NCI-H1092 treated with DMSO at 0.1 percent for 48 hours (cell line): ENCODE data around the gene FNDC1.

Experiments used
- DNase-seq: peaks from one replicate; lab custom pipeline; 2025; lab: John Stamatoyannopoulos, UW

Gene FNDC1

DNA sequence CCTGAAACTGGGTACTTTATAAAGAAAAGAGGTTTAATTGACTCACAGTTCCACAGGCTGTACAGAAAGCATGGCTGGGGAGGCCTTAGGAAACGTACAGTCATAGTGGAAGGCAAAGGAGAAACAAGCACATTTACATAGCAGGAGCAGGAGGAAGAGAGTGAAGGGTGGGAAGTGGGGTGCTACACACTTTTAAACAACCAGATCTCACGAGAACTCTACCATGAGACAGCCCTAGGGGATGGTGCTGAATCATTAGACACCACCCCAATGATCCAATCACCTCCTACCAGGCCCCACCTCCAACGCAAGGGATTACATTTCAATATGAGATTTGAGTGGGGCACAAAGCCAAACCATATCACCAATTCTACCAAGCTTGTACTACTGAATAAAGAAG is 7.4 kb upstream of the FNDC1 start:
- no peak for DNase-seq

DNA sequence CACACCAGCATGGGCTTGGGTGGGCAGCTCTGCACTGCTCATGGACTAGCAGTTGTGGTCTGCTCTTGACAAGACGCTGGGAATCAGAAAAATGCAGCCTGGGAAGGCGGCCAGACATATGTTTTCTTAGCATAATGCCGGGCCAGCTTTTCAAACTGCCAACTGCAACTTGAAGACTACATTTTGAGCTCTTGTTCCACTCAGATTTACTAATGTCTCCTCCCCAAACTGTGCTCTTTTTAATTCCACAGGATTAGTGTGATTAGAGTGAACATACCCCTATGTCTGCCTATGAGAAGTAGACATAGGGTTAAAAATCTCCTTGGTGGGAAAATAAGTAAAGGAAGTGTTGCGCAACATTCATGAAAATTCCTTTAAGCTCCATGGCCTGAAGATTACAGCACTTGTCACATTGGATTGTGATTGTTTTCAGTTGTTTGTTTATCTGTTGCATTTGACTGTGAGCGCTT is 5.3 kb upstream of the FNDC1 start:
- no peak for DNase-seq

DNA sequence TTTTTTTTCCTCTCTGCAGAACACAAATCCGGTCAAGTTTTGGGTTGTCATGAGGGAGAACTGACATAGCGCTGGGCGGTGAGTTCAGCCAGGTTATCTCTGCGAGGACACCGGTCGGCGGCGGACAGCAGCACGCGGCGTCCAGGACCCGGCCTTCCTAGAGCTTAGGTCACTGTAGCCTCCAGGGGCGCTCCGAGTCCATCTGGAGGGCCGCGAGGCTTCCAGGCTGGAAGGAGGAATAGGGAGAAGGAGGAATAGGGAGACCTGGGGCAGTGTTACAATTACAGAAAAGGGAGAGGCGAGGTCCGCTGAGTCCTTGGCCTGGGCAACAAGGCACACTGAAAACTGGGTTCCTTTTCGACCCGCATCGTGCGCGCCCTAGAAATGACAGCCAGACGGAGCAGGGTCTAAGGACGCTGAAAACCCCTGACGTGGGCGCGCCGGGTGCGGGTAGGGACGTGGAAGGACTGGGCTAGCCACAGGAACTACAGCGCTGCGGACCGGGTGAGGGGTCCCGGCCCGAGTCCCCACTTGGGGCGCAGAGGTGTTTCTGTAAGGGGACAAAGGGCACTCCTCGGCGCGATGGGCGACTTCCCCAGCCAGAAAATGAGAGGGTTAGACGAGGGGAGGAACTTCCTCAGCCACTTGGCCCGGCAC is 536 bp upstream of the FNDC1 start:
- DNase-seq, result peak; percentile 12

DNA sequence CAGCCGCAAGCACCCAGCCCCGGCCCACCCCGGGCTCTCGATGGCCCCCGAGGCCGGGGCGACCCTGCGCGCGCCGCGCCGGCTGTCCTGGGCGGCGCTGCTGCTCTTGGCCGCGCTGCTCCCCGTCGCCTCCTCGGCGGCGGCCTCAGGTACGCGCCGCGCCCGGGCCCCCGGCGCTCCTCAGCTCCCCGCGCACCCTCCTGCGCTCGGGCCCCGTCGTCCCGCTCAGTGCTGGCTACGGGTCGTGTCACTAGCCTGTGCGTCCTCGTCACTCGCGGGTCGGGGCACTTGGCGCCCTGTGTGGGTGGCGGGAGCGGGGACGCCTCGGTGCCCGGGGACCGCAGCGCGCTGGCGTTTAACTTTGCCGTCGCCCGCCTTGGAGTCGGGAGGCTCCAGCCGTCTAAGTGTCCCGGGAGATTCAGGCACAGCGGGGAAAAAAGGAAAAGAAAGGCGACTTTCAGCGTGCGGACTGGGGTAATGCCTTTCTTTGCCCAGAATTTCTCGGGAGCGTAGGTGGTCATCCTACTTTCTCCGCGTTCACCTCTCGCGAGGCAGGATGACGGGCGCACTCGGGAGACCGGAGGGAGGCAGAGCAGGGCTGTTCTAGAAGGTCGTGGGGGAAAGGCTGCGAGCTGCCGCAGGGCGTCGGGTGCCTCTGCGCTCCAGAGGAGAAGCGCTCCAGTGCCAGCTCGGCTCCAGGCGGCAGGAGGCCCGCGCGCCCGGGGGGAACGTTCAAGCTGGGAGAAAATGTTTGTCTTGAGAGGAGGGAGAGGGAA is 545 bp downstream of the FNDC1 start:
- peak; percentile 5 for DNase-seq

DNA sequence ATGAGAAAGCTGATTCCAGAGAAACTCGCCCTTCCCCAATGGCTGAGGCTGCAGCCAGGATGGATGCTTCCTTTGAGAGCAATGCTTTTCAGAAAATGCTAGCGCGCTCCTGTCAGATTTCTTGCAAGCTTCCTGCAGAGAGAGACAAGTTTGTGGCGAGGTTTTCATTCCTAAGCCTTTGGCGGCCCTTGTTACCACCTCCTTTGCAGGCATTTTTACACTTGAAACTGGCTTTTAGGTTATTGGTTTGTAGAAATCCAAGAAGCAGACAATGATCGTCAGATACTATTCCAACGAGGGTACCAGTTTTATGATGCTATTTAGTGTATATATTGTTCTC is 1.1 kb downstream of the FNDC1 start:
- DNase-seq, result no peak

DNA sequence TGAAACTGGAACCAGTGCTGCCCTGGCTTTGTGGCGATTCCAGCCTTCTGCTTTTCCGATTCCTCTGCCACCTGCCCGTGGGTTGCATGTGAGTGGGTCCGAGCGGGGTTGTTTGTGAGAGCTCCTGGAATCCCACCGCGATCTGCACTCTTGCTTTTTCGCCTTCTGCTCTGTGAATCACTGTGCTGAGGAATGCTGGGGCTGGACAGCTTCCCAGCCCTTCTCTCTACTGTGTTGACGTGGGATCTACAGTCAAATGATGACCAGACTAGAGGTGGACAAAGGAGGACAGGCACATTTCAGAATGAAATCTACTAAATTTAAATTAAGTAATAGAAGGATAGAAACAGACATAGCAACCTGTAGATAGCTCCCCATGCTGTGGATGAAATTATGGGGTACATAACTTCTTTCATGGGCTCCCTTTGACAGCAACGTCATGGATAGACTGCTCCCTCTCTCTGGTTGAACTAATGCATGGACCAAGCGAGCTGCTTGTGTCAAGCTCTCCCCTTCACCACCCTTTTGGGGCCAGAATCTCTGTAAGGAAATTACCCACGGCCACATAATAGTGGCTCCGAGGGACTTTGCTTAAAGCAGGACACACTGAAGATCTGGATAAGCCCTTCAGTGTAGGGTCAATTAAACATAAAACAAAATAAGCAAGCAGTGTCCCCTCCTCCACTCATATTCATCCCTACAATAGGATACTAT is 2.0 kb downstream of the FNDC1 start:
- DNase-seq, result no peak

DNA sequence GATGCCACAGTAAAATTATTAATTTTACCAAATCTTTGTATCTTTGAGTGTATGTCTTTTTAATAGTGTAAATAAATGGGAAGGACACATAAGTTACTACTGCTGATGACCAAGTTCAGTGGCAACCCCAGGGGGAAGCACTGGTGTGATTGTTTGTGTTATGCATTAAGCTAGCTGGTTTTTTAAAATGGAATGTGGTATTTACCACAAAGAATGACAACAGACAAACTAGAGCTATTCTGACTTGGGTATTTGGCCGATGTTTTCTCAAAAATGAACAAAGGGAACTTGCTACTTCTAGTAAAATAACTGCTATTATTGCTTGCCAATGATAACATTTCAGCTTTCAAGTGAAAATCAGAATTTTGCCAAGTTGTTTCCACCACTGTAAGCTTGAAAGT is 2.9 kb downstream of the FNDC1 start:
- no peak for DNase-seq

DNA sequence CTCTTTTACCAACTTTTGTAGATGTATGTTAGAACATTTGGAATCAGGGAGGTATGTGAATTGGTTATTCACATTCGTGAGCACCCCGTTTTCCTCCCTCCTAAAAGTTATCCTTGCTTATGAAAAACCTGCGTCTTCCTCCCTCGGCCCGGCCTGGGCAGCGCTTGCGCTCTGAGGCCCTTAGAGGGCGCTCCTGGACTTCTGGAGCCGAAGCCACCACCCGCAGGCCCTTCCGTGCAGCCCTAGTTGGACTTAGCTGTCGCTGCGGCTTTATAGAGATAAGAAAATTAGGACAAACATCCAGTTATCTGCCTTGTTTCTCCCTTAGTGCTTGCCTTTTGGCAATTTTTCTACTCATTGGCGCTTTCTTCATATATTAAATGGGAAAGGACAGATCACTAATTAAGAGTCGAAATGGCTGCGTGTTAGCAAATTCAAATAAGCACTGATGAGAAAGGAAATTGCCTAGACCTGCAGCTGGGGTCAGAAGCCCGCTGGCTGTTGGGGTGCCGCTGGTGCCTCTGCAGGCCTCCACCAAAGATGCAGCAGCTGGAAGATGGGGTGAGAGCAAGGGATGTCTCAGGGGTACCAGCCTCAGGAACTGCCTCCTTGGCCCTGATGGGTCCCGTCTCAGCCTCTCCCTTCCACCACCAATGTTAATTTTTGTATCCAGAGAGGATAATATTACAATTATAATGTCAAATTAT is 5.2 kb downstream of the FNDC1 start:
- DNase-seq, result peak; percentile 46

DNA sequence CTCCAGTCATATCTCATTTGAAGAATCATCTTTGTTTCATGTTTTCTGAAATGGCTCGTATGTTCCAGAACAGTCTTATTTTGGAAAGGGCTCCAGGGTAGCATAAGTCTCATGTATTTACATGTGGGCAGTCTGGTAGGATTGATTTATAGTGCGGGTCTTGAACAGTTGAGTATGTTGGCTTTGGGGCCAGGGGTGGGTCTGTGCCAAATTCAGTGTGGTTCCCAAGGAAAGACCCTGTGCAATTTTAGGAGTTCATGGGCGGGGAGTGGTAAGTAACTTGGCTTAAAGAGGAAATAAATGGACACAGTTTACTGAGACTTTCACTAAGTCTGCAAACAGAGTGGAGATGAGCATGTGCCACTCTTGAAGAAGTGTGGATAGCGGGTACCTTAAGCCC is 7.7 kb downstream of the FNDC1 start:
- DNase-seq, result no peak

DNA sequence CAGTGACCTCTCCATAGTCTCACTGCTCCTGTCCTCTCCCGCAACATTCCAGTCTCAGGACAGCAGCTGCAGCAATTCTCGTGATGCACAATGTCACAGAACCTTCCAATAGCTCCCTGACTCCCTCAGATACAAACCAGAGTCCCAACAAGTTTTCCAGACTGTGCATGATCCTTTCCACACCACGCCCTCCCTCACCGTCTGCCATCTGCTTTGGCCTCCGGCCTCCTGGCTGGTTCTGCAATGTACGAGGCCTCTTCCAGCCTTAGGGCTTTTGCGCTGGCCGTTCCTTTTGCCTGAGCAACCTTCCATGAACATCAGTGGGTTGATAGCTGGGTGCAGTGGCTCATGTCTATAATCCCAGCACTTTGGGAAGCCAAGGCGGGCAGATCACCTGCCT is 9.6 kb downstream of the FNDC1 start:
- DNase-seq, result no peak

DNA sequence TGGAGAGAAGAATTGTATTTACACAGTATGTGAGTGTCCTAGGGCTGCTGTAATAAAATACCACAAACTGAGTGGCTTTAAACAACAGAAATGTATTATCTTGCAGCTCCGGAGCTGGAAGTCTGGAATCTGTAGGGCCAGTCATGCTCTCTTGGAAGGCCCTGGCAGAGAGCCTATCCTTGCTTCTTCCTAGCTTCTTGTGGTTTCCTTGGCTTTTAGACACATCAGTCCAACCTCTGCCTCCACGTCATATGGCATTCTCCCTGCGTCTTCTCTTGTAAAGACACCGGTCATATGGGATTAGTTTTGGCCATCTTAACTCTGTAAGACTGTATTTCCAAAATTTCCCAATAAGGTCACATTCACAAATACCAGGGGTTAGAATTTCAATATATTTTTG is 10.8 kb downstream of the FNDC1 start:
- DNase-seq, result no peak

DNA sequence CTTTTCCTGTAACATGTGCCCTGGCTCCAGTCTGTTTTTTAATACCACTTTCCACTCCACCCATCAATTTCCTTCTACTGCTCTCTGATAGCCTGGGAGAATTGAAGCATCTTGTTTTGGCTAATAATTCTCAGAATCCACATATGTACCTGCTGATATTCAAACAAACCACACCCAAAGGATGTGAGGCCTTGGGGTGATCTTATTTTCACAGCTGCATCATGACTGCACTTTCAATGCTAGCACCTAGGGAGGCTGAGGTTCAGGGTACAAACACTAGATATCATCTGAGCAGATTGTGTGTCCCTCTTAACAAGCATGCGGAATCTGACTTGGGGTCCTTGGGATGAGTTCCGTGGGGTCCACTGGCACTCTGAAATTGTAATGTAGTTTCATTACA is 12.7 kb downstream of the FNDC1 start:
- no peak for DNase-seq

DNA sequence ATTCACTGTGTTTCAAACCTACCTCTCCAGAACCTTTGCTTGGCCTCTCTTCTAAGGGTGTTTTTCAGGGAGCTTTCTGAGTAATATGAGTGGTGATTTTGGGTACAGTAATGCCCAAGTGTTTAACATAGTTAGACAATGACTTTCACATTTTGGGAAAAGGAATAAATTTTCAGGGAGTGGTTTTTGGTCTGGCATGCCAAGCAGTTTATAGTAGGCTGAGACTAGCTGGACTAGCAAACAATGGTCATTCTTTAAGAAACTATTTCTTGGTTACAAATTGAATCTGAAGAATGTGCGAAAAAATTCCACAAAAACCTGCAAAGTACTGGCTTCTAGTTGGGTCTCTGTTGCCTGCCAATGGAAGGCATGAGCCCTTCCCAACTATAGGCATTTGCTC is 15.4 kb downstream of the FNDC1 start:
- no peak for DNase-seq

DNA sequence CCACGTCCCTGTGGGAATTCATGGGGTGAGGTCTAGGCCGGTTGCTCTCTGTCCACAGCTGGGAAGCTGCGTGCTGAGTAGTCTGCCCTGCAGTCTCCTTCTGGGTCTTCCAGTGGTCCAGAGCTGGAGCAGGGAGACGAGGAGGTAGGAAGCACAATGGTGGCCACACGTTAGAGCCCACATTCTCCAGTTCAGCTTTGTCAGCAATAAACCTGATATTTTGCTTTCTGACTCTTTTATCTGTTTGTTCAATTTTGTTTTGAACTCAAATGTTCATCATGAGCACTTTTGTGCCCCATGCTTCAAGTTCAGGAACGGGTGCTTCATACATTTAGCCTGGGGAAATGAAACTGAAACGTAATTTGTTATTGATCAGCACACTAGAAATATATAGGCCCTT is 21.3 kb downstream of the FNDC1 start:
- DNase-seq, result no peak

DNA sequence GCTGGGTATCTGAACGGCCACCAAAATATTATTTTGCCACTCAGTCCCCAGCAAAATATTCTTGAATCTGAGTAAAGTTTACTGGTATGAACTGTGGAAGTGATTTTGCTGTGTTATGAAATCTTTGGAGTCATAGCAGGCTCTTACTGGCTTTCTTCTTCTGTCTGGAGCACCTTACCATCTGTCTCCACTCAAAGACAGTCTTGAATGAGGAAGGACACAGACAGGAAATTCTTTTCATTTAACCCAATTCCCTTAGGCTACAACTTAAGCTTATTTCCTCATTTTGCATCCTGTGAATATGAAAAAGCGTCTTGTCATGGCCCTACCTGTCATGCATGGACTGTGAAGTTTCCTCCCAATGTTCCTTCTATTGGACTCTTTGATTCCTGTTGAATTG is 24.7 kb downstream of the FNDC1 start:
- DNase-seq, result no peak

DNA sequence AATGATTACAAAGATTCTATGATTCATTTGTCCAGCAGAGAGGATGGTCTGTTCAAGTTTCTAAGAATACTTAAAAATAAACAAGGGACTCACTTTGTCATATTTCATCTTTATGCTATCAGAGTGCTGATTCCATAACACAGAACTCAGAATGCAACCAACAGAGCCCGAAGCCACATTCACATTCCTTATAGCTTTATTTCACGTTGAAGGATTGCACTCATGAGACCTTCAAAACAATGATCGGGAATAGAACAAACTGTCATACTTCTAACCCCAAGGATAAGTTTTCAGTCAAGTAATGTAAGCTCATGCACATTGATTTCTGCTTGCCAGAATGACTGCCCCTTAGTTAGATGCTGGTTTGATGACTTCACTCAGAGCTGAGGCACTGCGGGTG is 25.2 kb downstream of the FNDC1 start:
- DNase-seq, result no peak

DNA sequence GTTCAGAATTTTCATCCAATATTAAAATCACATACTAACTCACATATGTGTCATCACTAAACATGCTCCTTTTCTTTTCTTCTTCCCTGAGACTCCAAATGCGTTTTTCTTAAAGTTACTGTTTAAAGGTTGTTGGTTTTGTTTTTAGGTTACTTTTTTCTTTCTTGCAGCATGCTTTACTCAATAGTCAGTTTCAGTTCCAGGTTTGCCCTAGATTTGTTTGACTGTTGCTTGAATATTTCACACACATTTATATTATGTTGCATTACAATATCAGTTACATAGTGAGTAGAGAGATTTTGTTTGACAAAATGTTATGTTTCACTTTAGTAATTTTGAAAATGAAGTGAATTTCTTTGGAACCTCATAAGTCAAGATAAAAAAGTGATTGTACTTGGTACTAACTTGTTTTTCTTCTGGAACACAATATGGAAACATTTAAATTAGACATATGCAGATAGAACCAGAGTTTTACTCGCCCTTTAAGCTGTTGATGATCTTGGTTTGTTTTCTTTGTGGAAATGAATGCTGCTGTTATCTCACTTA is 27.3 kb downstream of the FNDC1 start:
- DNase-seq, result no peak

DNA sequence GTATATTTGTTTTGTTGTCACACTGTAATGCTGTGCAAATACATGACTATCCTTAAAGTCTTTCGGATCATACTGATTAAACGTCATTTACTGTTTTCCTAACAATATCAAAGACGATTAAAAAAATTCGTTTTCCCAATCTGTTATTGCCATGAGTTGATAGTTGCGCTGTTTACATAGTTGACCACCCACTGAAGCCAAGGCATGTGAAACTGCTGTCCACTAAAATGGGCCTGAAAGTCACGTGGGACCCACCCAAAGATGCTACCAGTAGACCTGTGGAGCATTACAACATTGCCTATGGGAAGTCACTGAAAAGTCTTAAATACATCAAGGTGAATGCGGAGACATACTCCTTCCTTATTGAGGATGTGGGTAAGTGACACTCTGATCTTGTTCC is 28.1 kb downstream of the FNDC1 start:
- DNase-seq, result no peak

DNA sequence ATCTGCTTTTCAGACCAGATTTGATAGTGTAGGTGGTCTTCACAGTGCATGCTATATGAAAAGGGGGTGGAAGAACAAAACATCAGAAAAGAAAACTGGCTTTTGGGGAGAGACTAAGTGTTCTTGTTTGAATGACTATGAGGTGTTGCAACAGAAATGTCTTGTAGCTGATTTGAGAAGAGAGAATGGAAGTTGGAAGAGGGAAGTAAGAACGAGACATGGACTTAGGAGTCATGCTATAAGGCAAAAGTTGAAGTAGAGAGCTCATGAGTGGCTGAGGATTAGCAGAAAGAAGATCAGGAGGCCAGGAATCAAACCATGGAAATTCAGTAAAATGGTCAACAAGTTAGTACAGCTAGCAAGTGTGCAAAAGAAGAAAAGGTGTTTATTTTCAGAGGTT is 32.1 kb downstream of the FNDC1 start:
- DNase-seq, result no peak

DNA sequence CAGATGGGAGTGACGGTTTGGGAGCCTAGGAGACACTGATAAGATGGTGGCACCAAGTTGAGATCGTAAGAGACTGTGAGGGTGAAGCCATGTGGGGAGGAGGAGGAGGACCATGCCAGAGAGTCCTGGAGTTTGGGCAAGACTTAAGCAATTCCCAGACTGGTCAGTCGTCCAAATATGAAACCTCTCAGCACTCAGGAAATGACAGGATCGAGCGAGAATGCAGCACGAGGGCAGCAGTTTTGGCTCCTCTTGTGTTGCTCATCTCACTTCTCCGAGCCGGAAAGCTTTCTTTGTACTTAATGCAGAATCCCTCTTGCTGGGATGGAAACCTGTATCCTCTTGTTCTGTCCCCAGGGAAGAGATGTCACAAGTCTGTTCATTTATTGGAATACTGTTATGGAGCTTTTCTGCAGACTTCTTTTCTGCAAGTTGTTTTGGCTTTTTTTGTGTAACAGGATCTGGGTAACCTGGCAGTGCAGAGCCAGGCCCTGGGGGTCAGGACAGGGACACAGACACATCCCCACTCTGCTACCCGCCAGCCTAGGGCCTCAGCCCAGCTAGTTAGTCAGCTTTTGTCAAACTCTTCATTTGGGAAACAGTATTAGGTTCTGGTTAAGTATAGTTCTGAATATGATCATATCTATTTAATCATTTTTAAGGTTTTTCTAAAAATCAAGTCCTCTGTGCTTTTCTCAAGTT is 34.3 kb downstream of the FNDC1 start:
- DNase-seq, result no peak

DNA sequence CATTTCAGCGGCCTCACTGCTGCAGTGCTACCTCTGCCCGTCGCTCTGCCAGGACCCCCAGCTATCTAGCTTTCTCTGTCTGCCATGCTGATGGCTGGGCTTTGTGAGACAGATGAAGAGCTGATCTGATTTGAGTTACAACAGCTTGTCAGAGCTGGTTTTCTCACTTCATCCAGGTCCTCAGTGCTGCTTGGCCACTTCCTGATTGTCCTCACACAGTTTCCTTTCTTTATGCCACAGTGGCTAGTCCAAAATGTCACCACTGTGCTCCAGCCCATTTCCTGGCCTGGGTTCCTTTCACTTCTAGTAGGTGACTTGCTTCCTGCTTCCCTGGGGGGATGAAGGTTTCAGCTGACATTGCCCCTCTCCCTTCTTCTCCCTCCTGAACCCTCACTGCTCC is 35.4 kb downstream of the FNDC1 start:
- no peak for DNase-seq

DNA sequence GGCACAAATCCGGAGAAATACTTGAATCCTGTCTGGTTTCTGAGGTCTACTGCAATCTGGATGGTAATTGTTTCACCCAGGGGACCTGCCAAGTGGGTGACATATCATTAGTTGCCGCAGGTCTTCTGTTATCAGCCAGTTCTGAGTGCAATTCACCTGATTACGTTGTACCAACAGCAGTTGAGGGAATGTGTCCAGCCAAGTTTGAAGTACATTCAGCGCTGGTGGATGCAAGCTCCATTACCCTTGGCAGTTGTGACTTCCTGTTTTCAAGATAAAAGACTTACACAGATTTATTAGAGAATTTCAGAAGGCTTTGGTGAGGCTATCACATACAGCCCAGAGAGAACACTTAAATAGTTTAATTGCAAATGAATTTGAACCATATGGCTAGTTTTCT is 42.8 kb downstream of the FNDC1 start:
- peak; percentile 13 for DNase-seq
